ENCODE data around the gene HBEGF. TPM values are rescaled to one million over a fixed set of nuclear protein-coding genes. Genes with fewer than 3 reads are reported as not detected.

HBEGF gene
- total and polyA plus RNA-seq, 4 donors = 0.60 to 1.0 (median 0.78) TPM

DNA sequence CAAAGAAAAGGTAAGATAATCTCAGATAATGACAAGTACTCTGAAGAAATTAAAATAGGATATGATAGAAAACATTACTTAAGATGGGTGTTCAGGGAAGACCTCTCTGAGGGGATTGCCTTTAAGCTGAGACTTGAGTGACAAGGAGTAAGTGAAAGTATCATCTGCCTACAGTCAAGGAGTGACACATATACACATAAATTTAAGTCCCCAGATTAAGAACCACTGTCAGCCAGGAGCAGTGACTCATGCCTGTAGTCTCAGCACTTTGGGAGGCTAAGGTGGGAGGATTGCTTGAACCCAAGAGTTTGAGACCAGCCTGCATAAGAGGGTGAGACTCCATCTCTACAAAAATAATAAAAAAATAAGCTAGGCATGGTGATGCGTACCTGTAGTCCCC is 35.6 kb upstream of the HBEGF start:
- H3K9ac ChIP-seq (ENCODE audit: low read depth in 1 of 2, low read length in 2 of 2) = no peak overlapping the region
- TF ChIP-seq JUND (IDR thresholded peaks at IDR 0.05) = no peak
- no peak for TF ChIP-seq FOXA1 (IDR thresholded peaks at IDR 0.05)
- no peak for TF ChIP-seq FOXA2 (IDR thresholded peaks at IDR 0.05)
- TF ChIP-seq, protein P1, sequence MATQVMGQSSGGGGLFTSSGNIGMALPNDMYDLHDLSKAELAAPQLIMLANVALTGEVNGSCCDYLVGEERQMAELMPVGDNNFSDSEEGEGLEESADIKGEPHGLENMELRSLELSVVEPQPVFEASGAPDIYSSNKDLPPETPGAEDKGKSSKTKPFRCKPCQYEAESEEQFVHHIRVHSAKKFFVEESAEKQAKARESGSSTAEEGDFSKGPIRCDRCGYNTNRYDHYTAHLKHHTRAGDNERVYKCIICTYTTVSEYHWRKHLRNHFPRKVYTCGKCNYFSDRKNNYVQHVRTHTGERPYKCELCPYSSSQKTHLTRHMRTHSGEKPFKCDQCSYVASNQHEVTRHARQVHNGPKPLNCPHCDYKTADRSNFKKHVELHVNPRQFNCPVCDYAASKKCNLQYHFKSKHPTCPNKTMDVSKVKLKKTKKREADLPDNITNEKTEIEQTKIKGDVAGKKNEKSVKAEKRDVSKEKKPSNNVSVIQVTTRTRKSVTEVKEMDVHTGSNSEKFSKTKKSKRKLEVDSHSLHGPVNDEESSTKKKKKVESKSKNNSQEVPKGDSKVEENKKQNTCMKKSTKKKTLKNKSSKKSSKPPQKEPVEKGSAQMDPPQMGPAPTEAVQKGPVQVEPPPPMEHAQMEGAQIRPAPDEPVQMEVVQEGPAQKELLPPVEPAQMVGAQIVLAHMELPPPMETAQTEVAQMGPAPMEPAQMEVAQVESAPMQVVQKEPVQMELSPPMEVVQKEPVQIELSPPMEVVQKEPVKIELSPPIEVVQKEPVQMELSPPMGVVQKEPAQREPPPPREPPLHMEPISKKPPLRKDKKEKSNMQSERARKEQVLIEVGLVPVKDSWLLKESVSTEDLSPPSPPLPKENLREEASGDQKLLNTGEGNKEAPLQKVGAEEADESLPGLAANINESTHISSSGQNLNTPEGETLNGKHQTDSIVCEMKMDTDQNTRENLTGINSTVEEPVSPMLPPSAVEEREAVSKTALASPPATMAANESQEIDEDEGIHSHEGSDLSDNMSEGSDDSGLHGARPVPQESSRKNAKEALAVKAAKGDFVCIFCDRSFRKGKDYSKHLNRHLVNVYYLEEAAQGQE (IDR thresholded peaks at IDR 0.05) = no peak
- no peak for TF ChIP-seq TAF1 (conservative IDR thresholded peaks at IDR 0.05)
- TF ChIP-seq EGR1 (IDR thresholded peaks at IDR 0.05; ENCODE audit: low read depth in 2 of 2) = no peak
- TF ChIP-seq, protein P2, sequence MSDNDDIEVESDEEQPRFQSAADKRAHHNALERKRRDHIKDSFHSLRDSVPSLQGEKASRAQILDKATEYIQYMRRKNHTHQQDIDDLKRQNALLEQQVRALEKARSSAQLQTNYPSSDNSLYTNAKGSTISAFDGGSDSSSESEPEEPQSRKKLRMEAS (IDR thresholded peaks at IDR 0.05) = no peak
- TF ChIP-seq HNF4A (conservative IDR thresholded peaks at IDR 0.05) = no peak
- TF ChIP-seq, protein P3, sequence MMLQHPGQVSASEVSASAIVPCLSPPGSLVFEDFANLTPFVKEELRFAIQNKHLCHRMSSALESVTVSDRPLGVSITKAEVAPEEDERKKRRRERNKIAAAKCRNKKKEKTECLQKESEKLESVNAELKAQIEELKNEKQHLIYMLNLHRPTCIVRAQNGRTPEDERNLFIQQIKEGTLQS (IDR thresholded peaks at IDR 0.05) = no peak
- no peak for TF ChIP-seq SP1 (IDR thresholded peaks at IDR 0.05)
- no peak for TF ChIP-seq HNF4G (IDR thresholded peaks at IDR 0.05)
- TF ChIP-seq NR2F2 (IDR thresholded peaks at IDR 0.05) = no peak
- TF ChIP-seq RXRA (IDR thresholded peaks at IDR 0.05) = no peak
- TF ChIP-seq GABPA (IDR thresholded peaks at IDR 0.05 in 1 of 2, conservative IDR thresholded peaks at IDR 0.05 in 1 of 2) = no peak
- no peak for TF ChIP-seq YY1 (IDR thresholded peaks at IDR 0.05)
- TF ChIP-seq, protein P4, sequence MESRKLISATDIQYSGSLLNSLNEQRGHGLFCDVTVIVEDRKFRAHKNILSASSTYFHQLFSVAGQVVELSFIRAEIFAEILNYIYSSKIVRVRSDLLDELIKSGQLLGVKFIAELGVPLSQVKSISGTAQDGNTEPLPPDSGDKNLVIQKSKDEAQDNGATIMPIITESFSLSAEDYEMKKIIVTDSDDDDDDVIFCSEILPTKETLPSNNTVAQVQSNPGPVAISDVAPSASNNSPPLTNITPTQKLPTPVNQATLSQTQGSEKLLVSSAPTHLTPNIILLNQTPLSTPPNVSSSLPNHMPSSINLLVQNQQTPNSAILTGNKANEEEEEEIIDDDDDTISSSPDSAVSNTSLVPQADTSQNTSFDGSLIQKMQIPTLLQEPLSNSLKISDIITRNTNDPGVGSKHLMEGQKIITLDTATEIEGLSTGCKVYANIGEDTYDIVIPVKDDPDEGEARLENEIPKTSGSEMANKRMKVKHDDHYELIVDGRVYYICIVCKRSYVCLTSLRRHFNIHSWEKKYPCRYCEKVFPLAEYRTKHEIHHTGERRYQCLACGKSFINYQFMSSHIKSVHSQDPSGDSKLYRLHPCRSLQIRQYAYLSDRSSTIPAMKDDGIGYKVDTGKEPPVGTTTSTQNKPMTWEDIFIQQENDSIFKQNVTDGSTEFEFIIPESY (IDR thresholded peaks at IDR 0.05) = no peak
- no peak for TF ChIP-seq RAD21 (IDR thresholded peaks at IDR 0.05)
- TF ChIP-seq, protein P5, sequence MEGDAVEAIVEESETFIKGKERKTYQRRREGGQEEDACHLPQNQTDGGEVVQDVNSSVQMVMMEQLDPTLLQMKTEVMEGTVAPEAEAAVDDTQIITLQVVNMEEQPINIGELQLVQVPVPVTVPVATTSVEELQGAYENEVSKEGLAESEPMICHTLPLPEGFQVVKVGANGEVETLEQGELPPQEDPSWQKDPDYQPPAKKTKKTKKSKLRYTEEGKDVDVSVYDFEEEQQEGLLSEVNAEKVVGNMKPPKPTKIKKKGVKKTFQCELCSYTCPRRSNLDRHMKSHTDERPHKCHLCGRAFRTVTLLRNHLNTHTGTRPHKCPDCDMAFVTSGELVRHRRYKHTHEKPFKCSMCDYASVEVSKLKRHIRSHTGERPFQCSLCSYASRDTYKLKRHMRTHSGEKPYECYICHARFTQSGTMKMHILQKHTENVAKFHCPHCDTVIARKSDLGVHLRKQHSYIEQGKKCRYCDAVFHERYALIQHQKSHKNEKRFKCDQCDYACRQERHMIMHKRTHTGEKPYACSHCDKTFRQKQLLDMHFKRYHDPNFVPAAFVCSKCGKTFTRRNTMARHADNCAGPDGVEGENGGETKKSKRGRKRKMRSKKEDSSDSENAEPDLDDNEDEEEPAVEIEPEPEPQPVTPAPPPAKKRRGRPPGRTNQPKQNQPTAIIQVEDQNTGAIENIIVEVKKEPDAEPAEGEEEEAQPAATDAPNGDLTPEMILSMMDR (IDR thresholded peaks at IDR 0.05; ENCODE audit: low read depth, low read length, missing input control) = no peak
- no peak overlapping the region for H3K27ac ChIP-seq (ENCODE audit: low read depth in 1 of 2, low read length in 2 of 2)
- no peaks in the 10 kb centered on the region for H3K9me3 ChIP-seq (ENCODE audit: control insufficient read depth in 4 of 4, low read length in 3 of 4)
- no peak overlapping the region for H3K4me3 ChIP-seq (ENCODE audit: low read depth in 1 of 3, low read length in 3 of 3)
- no peak for DNase-seq (ENCODE audit: low spot score)
- WGBS = 95% methylated on average over 1 of the region's 1 CpG
- peaks cover 0 to 2% (median 0%) of the 10 kb centered on the region in 4 donors for H3K4me1 ChIP-seq (ENCODE audit: control insufficient read depth in 4 of 4, insufficient read depth in 4 of 4, low read length in 3 of 4)
- no peaks in the 10 kb centered on the region for H3K27me3 ChIP-seq (ENCODE audit: control insufficient read depth in 4 of 4, insufficient read depth in 4 of 4, low read length in 3 of 4)
- H3K36me3 ChIP-seq (ENCODE audit: control insufficient read depth in 4 of 4, insufficient read depth in 3 of 4, low read depth in 1 of 4, low read length in 3 of 4) = no peaks in the 10 kb centered on the region

All from liver (tissue), 9 donors.